AG04450 (cell line): Measurements from ENCODE around the gene HIBADH. TPM values are rescaled to one million over a fixed set of nuclear protein-coding genes. Genes with fewer than 3 reads are reported as not detected.

Experiments used
- CTCF ChIA-PET: fragments of 300-600, 350-600 bp; formaldehyde crosslinking; extraction: SDS; loops from one replicate; lab custom pipeline; 2022; ENCODE audit warnings: antibody characterized with exemption, inconsistent platforms; lab: Charles Lee
- POLR2A ChIA-PET: fragments of 350-600 bp; formaldehyde crosslinking; extraction: SDS; loops from one replicate; lab custom pipeline; 2021; ENCODE audit warnings: antibody characterized with exemption, inconsistent platforms; lab: Yijun Ruan, JAX
- DNase-seq: peaks from one replicate; pipeline ENCODE4 v3.0.0-alpha.2; 2011; ENCODE audit warnings: low read depth, low spot score
- H3K27ac ChIP-seq: one replicate; pipeline ENCODE4 v1.5.1; 2012; ENCODE audit warnings: low read depth, low read length, control low read depth
- H3K27me3 ChIP-seq: one replicate; pipeline ENCODE4 v1.6.0; 2012; ENCODE audit warnings: low read length; ENCODE audit not compliant: control insufficient read depth, insufficient read depth
- H3K4me3 ChIP-seq: 2 replicates; pipeline ENCODE4 v1.5.1; 2011; ENCODE audit warnings: mild to moderate bottlenecking, low read depth, low read length, control low read depth
- H3K9me3 ChIP-seq: 2 replicates; pipeline ENCODE4 v1.5.1; 2012; ENCODE audit warnings: low read length; ENCODE audit not compliant: control insufficient read depth, insufficient read depth
- polyA plus RNA-seq: library from polyadenylated mRNA; depleted of rRNA; stranded (reverse); fragments of >200 nt; gene quantifications from 2 replicates; pipeline ENCODE4 v1.2.3, GENCODE V29; 2011
- TF ChIP-seq, protein P1 (sequence below): IDR thresholded peaks from 2 replicates; pipeline ENCODE4 v1.5.1; 2011; ENCODE audit warnings: low read depth, low read length, control low read depth, inconsistent platforms

The HIBADH gene
- polyA plus RNA-seq, 1 experiment: 86.3 TPM

DNA sequence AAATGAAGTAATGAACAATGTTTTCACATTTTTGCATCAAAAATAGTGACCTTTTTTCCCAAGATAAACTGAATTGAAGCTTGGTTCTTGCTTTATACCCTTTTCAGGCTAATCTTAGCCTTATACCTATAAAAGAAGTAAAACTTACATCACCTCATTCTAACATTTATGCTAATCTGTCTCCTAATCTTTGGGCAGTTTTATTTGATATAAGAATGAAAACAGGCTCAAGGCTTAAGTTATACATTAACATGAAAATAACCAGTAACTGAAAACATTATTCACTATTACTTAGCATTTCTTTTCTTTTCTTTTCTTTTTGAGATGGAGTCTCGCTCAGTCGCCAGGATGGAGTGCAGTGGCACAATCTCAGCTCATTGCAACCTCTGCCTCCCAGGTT, 113.1 kb downstream of the HIBADH start:
- ChIA-PET CTCF (interaction anchor here (1.5 kb wide), 1 partner anchor 27 kb away, joined by 4 read pairs; no protein-coding TSS in a partner anchor), POLR2A (no interaction called here)
- TF ChIP-seq, protein P1, sequence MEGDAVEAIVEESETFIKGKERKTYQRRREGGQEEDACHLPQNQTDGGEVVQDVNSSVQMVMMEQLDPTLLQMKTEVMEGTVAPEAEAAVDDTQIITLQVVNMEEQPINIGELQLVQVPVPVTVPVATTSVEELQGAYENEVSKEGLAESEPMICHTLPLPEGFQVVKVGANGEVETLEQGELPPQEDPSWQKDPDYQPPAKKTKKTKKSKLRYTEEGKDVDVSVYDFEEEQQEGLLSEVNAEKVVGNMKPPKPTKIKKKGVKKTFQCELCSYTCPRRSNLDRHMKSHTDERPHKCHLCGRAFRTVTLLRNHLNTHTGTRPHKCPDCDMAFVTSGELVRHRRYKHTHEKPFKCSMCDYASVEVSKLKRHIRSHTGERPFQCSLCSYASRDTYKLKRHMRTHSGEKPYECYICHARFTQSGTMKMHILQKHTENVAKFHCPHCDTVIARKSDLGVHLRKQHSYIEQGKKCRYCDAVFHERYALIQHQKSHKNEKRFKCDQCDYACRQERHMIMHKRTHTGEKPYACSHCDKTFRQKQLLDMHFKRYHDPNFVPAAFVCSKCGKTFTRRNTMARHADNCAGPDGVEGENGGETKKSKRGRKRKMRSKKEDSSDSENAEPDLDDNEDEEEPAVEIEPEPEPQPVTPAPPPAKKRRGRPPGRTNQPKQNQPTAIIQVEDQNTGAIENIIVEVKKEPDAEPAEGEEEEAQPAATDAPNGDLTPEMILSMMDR: no peak
- no peaks in the 10 kb centered on the region for H3K9me3 ChIP-seq
- DNase-seq: no peak
- H3K4me3 ChIP-seq: no peak overlapping the region
- no peak overlapping the region for H3K27ac ChIP-seq
- H3K27me3 ChIP-seq: no peaks in the 10 kb centered on the region

DNA sequence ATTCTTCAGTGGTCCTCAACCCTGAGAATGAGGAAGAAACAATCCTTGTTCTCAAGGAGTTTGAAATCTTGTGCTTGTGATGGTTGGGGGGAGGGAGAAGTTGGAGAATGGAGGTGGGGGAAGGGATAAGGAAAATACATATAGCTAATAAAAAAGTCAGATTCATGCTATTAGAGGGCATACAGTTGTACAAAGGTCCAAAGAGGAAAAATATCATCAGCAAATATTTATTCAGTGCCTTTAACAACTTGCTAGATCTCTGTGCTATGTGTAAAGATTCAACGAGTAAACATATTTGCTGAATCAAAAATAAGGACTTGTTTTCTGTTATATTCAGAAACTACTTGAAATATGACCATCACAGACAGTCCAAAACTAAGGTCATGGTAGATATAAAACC, 114.4 kb downstream of the HIBADH start:
- H3K4me3 ChIP-seq: no peak overlapping the region
- ChIA-PET CTCF (no interaction called here), POLR2A (no interaction called here)
- no peaks in the 10 kb centered on the region for H3K27me3 ChIP-seq
- TF ChIP-seq, protein P1: no peak
- no peaks in the 10 kb centered on the region for H3K9me3 ChIP-seq
- no peak overlapping the region for H3K27ac ChIP-seq
- DNase-seq: no peak

DNA sequence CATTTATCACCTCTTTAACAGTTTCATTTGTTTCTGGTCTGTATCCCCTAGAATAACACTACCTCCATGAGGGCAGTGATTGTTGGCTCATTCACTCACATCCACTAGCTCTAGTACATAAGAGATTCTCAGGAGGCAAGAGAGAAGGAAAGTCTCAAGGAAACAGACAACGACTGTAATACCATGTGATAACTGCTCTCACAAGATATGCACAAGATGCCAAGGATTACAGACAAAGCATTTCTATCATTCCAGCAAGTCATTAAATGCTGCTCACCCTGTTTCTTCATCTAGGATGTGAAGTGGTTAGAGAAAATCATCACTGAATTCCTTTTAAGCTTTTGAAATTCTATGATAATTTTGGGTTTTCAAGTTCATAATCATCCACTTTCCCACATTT, 115.3 kb downstream of the HIBADH start:
- ChIA-PET POLR2A (interaction anchor here (0.6 kb wide), 1 partner anchor 15 kb away, joined by 4 read pairs; no protein-coding TSS in a partner anchor), CTCF (interaction anchor here (0.6 to 0.7 kb wide), 2 partner anchors 87 to 300 kb away, joined by 3 to 5 read pairs; no protein-coding TSS in a partner anchor)
- no peak overlapping the region for H3K4me3 ChIP-seq
- no peaks in the 10 kb centered on the region for H3K27me3 ChIP-seq
- TF ChIP-seq, protein P1: no peak
- DNase-seq: peak; percentile 6
- no peak overlapping the region for H3K27ac ChIP-seq
- no peaks in the 10 kb centered on the region for H3K9me3 ChIP-seq

DNA sequence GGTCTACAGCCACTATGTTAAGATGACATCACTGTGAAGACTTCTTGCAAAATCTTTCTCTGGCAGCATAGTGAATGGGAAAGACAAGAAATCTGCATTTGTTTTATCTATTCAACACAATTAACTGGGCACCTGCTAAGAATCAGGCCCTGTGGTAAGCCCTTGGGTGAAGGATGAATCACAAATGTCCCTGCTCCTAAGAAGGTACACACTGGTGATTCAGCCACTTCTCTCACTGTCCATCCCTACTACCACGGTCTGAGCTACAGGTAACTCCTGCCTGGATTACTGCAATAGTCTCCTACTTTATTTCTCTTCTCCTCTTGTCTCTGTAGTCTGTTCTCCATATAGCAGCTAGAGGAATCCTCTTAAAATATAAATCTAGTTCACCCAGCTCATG, 116.1 kb downstream of the HIBADH start:
- TF ChIP-seq, protein P1: no peak
- no peak for DNase-seq
- Histone ChIP-seq H3K9me3 (no peaks in the 10 kb centered on the region), H3K27me3 (no peaks in the 10 kb centered on the region), H3K4me3 (no peak overlapping the region), H3K27ac (no peak overlapping the region)
- POLR2A ChIA-PET: interaction anchor here (0.6 kb wide), 1 partner anchor 14 kb away, joined by 4 read pairs; no protein-coding TSS in a partner anchor
- CTCF ChIA-PET: interaction anchor here (0.6 kb wide), 1 partner anchor 86 kb away, joined by 3 read pairs; no protein-coding TSS in a partner anchor

DNA sequence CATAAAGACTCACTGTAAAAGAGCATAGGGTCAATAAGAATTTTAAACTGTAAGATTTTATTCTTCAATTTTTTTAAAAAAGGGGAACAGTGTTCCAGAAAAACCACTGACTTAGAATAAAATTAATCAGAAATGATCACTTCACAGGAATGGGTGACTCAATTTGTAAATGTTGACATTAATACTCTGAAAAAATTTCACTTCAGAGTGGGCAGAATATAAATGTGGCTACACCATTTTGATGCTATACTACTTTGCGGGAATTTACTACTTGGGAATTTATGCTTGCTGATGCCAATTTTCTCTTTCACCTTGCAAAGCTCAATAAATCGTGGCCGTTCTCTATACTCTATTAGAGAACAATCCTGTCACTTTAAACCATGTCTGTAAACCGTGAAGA, 126.9 kb downstream of the HIBADH start:
- H3K27ac ChIP-seq: no peak overlapping the region
- no peaks in the 10 kb centered on the region for H3K9me3 ChIP-seq
- H3K4me3 ChIP-seq: no peak overlapping the region
- ChIA-PET CTCF (no interaction called here), POLR2A (no interaction called here)
- no peaks in the 10 kb centered on the region for H3K27me3 ChIP-seq
- no peak for DNase-seq
- TF ChIP-seq, protein P1: no peak
